GM23338 (cell line): ENCODE measurements around the gene NFIC. TPM values are rescaled to one million over a fixed set of nuclear protein-coding genes. Genes with fewer than 3 reads are reported as not detected.

Experiments
- ATAC-seq: fragments of 200-7000 bp; cut with Tn5 transposase; 3 replicates; pipeline ENCODE4 v1.9.1; 2020
- DNase-seq: peaks from one replicate; pipeline ENCODE4 v3.0.0-alpha.2; 2015; ENCODE audit warnings: low spot score
- H2AFZ ChIP-seq: fragments of 200-600 bp; sonication (generic); 2 replicates; pipeline ENCODE4 v1.8.0; 2016; ENCODE audit warnings: antibody characterized with exemption, mild to moderate bottlenecking, moderate library complexity
- H3F3A ChIP-seq: fragments of 200-600 bp; sonication (generic); replicated peaks from 2 replicates; pipeline ENCODE4 v1.8.0; 2017; ENCODE audit warnings: antibody characterized with exemption, mixed run types, low read depth
- H3K27ac ChIP-seq: fragments of 200-600 bp; sonication (generic); 2 replicates; pipeline ENCODE4 v1.6.1; 2016; ENCODE audit warnings: low read depth
- H3K27me3 ChIP-seq: fragments of 200-600 bp; sonication (generic); 2 replicates; pipeline ENCODE4 v1.8.0; 2016; ENCODE audit warnings: mild to moderate bottlenecking, mixed run types, moderate library complexity; ENCODE audit not compliant: insufficient read depth
- H3K36me3 ChIP-seq: fragments of 200-600 bp; sonication (generic); 2 replicates; pipeline ENCODE4 v1.8.0; 2016; ENCODE audit warnings: mild to moderate bottlenecking; ENCODE audit not compliant: insufficient read depth
- H3K4me1 ChIP-seq: fragments of 200-600 bp; sonication (generic); 2 replicates; pipeline ENCODE4 v1.8.0; 2016; ENCODE audit warnings: mild to moderate bottlenecking, moderate library complexity; ENCODE audit not compliant: insufficient read depth
- H3K4me2 ChIP-seq: fragments of 200-600 bp; sonication (generic); 2 replicates; pipeline ENCODE4 v1.7.1; 2017; ENCODE audit warnings: mixed run types
- H3K4me3 ChIP-seq: fragments of 200-600 bp; sonication (generic); 2 replicates; pipeline ENCODE4 v1.6.1; 2016; ENCODE audit warnings: mixed run types
- H3K79me2 ChIP-seq: fragments of 200-600 bp; sonication (generic); replicated peaks from 2 replicates; pipeline ENCODE4 v1.8.0; 2017; ENCODE audit warnings: mild to moderate bottlenecking; ENCODE audit not compliant: insufficient read depth
- H3K9me2 ChIP-seq: fragments of 200-600 bp; sonication (generic); 2 replicates; pipeline ENCODE4 v1.8.0; 2017; ENCODE audit not compliant: insufficient read depth
- H4K20me1 ChIP-seq: fragments of 200-600 bp; sonication (generic); replicated peaks from 2 replicates; pipeline ENCODE4 v1.8.0; 2017; ENCODE audit warnings: mild to moderate bottlenecking; ENCODE audit not compliant: insufficient read depth
- H3K27ac Mint-ChIP-seq: 2 replicates; pipeline ENCODE4 v1.8.0; 2020; ENCODE audit warnings: inconsistent platforms, mild to moderate bottlenecking, moderate library complexity, mixed read lengths
- H3K27me3 Mint-ChIP-seq: 3 replicates; pipeline ENCODE4 v1.8.0; 2022; ENCODE audit warnings: low read depth, mild to moderate bottlenecking, moderate library complexity, mixed read lengths, inconsistent platforms; ENCODE audit not compliant: insufficient read depth, poor library complexity
- H3K36me3 Mint-ChIP-seq: 3 replicates; pipeline ENCODE4 v1.8.0; 2021; ENCODE audit warnings: low read depth, mild to moderate bottlenecking, inconsistent platforms, moderate library complexity, mixed read lengths
- H3K4me1 Mint-ChIP-seq: 3 replicates; pipeline ENCODE4 v1.8.0; 2020; ENCODE audit warnings: mild to moderate bottlenecking, inconsistent platforms, mixed read lengths
- H3K4me3 Mint-ChIP-seq: 3 replicates; pipeline ENCODE4 v1.8.0; 2021; ENCODE audit warnings: moderate library complexity, mild to moderate bottlenecking, inconsistent platforms, mixed read lengths
- H3K9me3 Mint-ChIP-seq: 3 replicates; pipeline ENCODE4 v1.8.0; 2020; ENCODE audit warnings: moderate library complexity, mild to moderate bottlenecking, inconsistent platforms, mixed read lengths
- CTCF ChIP-seq, 2 experiments: fragments of 200-600 bp in 1 of 2; sonication (generic) in 1 of 2; conservative IDR thresholded peaks; 2 replicates each; pipeline versions ENCODE4 v1.5.1 to v1.6.1; 2016 to 2017; ENCODE audit warnings: antibody characterized with exemption in 2 of 2, low read depth in 2 of 2, mild to moderate bottlenecking in 2 of 2, moderate library complexity in 1 of 2
- ETS1 ChIP-seq: IDR thresholded peaks from 2 replicates; pipeline ENCODE4 v1.6.1; 2016; ENCODE audit warnings: antibody characterized with exemption
- EZH2phosphoT487 ChIP-seq: fragments of 200-600 bp; sonication (generic); IDR thresholded peaks from one replicate; pipeline ENCODE4 v1.8.1; 2018; ENCODE audit warnings: antibody characterized with exemption; ENCODE audit not compliant: unreplicated experiment
- JUNB ChIP-seq: IDR thresholded peaks from one replicate; pipeline ENCODE4 v1.6.1; 2016; ENCODE audit warnings: antibody characterized with exemption; ENCODE audit not compliant: unreplicated experiment
- NANOG ChIP-seq: IDR thresholded peaks from 2 replicates; pipeline ENCODE4 v1.6.1; 2016; ENCODE audit warnings: antibody characterized with exemption, borderline replicate concordance
- POLR2AphosphoS5 ChIP-seq: IDR thresholded peaks from 2 replicates; pipeline ENCODE4 v1.6.1; 2016; ENCODE audit warnings: antibody characterized with exemption, low read depth
- REST ChIP-seq: IDR thresholded peaks from one replicate; pipeline ENCODE4 v1.6.1; 2018; ENCODE audit warnings: antibody characterized with exemption; ENCODE audit not compliant: unreplicated experiment
- ZNF114 ChIP-seq: fragments of 250-450 bp; sonication (Bioruptor Pico); IDR thresholded peaks from 2 replicates; pipeline ENCODE4 v1.5.0; 2020; ENCODE audit warnings: mild to moderate bottlenecking, moderate library complexity
- polyA plus RNA-seq: library from polyadenylated mRNA; unstranded; fragments of >200 nt; fragmentation: Nextera tagmentation; extraction: Ambion mirVana; gene quantifications from 2 replicates; pipeline ENCODE4 v1.2.1, GENCODE V29; 2016
- total RNA-seq: library from RNA; depleted of rRNA; stranded (reverse); fragments of >200 nt; shearing (Covaris generic); gene quantifications from 2 replicates; pipeline ENCODE4 v1.2.3, GENCODE V29; 2014

Gene NFIC
- total and polyA plus RNA-seq, 2 experiments from 2014 or later: 1.3 to 5.3 TPM

- no peak overlapping the region for H3K27ac ChIP-seq
- no peak overlapping the region for H3K4me2 ChIP-seq
- peaks cover 74% of the 10 kb centered on the region for H3K79me2 ChIP-seq
- H4K20me1 ChIP-seq: peaks cover 7% of the 10 kb centered on the region; the same call in 1 of the 2 replicates
- H3K27ac Mint-ChIP-seq: no peak overlapping the region
- no peak overlapping the region for H2AFZ ChIP-seq
- no peaks in the 10 kb centered on the region for H3K9me2 ChIP-seq
- H3K36me3 Mint-ChIP-seq: peaks cover 11% of the 10 kb centered on the region; the same call in 2 of the 3 replicates
- ATAC-seq: no peak
- no peak overlapping the region for H3K4me3 ChIP-seq
- H3K4me1 ChIP-seq: peaks cover 12% of the 10 kb centered on the region
- no peaks in the 10 kb centered on the region for H3K36me3 ChIP-seq
- no peaks in the 10 kb centered on the region for H3K27me3 ChIP-seq
- H3K9me3 Mint-ChIP-seq: no peaks in the 10 kb centered on the region; the same call in 2 of the 3 replicates
- peaks cover 19% of the 10 kb centered on the region for H3K27me3 Mint-ChIP-seq
- no peak for TF ChIP-seq EZH2phosphoT487
- TF ChIP-seq CTCF (conservative IDR thresholded peaks at IDR 0.05; ENCODE audit: low read depth in 2 of 2): peak in 1 of 2 experiments; percentile 35; a peak in 2 of 4 replicates
- no peak for TF ChIP-seq ZNF114 (CRISPR knock-in tag)
- H3K4me3 Mint-ChIP-seq: no peak overlapping the region
- no peak for DNase-seq
- H3F3A ChIP-seq: no peaks in the 10 kb centered on the region
- peaks cover 26% of the 10 kb centered on the region for H3K4me1 Mint-ChIP-seq
Observed at GRCh38 chr19:3512562-3513228, 146.3 kb downstream of the NFIC start.

GRCh38 chr19:3513229-3514140 is 147.1 kb downstream of the NFIC start:
- Mint-ChIP-seq H3K36me3 (peaks cover 9% of the 10 kb centered on the region; the same call in 2 of the 3 replicates), H3K4me3 (no peak overlapping the region), H3K9me3 (no peaks in the 10 kb centered on the region; the same call in 2 of the 3 replicates), H3K27ac (no peak overlapping the region), H3K27me3 (peaks cover 16% of the 10 kb centered on the region), H3K4me1 (peaks cover 29% of the 10 kb centered on the region)
- Histone ChIP-seq H3K36me3 (no peaks in the 10 kb centered on the region), H3F3A (no peaks in the 10 kb centered on the region), H3K4me2 (no peak overlapping the region), H2AFZ (no peak overlapping the region), H4K20me1 (peaks cover 7% of the 10 kb centered on the region; the same call in 1 of the 2 replicates), H3K4me1 (peaks cover 19% of the 10 kb centered on the region), H3K27ac (no peak overlapping the region), H3K79me2 (peaks cover 76% of the 10 kb centered on the region), H3K27me3 (no peaks in the 10 kb centered on the region), H3K4me3 (no peak overlapping the region), H3K9me2 (no peaks in the 10 kb centered on the region)
- DNase-seq: no peak
- 0 out of 3 replicates have a peak, but pooled peaks have one; percentile 12 for ATAC-seq
- TF ChIP-seq EZH2phosphoT487: no peak
- TF ChIP-seq NANOG: no peak
- TF ChIP-seq POLR2AphosphoS5: no peak
- no peak for TF ChIP-seq JUNB
- no peak for TF ChIP-seq ZNF114 (CRISPR knock-in tag)
- no peak for TF ChIP-seq ETS1
- TF ChIP-seq REST: no peak
